GM23248 (cell line): ENCODE results near the gene UBTD1. TPM values are rescaled to one million over a fixed set of nuclear protein-coding genes. Genes with fewer than 3 reads are reported as not detected.

Source experiments
- DNase-seq: peaks from one replicate; pipeline ENCODE4 v3.0.0-alpha.2; 2015
- H2AFZ ChIP-seq: fragments of 200-600 bp; sonication (generic); 2 replicates; pipeline ENCODE4 v1.6.1; 2016; ENCODE audit warnings: antibody characterized with exemption
- H3F3A ChIP-seq: fragments of 200-600 bp; sonication (generic); 2 replicates; pipeline ENCODE4 v1.6.1; 2016; ENCODE audit warnings: mild to moderate bottlenecking, antibody characterized with exemption, mixed run types; ENCODE audit not compliant: insufficient read depth
- H3K27ac ChIP-seq: fragments of 200-600 bp; sonication (generic); 2 replicates; pipeline ENCODE4 v1.5.1; 2016; ENCODE audit warnings: mild to moderate bottlenecking
- H3K27me3 ChIP-seq: fragments of 200-600 bp; sonication (generic); replicated peaks from 2 replicates; pipeline ENCODE4 v1.6.1; 2016; ENCODE audit warnings: mild to moderate bottlenecking; ENCODE audit not compliant: insufficient read depth
- H3K36me3 ChIP-seq: fragments of 200-600 bp; sonication (generic); 2 replicates; pipeline ENCODE4 v1.6.1; 2016; ENCODE audit warnings: low read depth, mild to moderate bottlenecking
- H3K4me1 ChIP-seq: fragments of 200-600 bp; sonication (generic); 2 replicates; pipeline ENCODE4 v1.6.1; 2016; ENCODE audit warnings: mild to moderate bottlenecking; ENCODE audit not compliant: insufficient read depth
- H3K4me2 ChIP-seq: fragments of 200-600 bp; sonication (generic); one replicate; pipeline ENCODE4 v1.6.1; 2016; ENCODE audit warnings: mild to moderate bottlenecking; ENCODE audit not compliant: unreplicated experiment
- H3K4me3 ChIP-seq: fragments of 200-600 bp; sonication (generic); 2 replicates; pipeline ENCODE4 v1.5.1; 2016; ENCODE audit warnings: mild to moderate bottlenecking
- H3K79me2 ChIP-seq: fragments of 200-600 bp; sonication (generic); 2 replicates; pipeline ENCODE4 v1.6.1; 2016; ENCODE audit warnings: mild to moderate bottlenecking; ENCODE audit not compliant: insufficient read depth
- H3K9ac ChIP-seq: fragments of 200-600 bp; sonication (generic); 2 replicates; pipeline ENCODE4 v1.6.1; 2016; ENCODE audit warnings: mild to moderate bottlenecking
- H3K9me2 ChIP-seq: fragments of 200-600 bp; sonication (generic); 2 replicates; pipeline ENCODE4 v1.6.1; 2016; ENCODE audit warnings: mixed run types, mild to moderate bottlenecking, moderate library complexity; ENCODE audit not compliant: insufficient read depth
- H3K9me3 ChIP-seq: fragments of 200-600 bp; sonication (generic); one replicate; pipeline ENCODE4 v1.6.1; 2017; ENCODE audit warnings: low read depth
- H4K20me1 ChIP-seq: fragments of 200-600 bp; sonication (generic); 2 replicates; pipeline ENCODE4 v1.6.0; 2016; ENCODE audit not compliant: insufficient read depth
- EZH2 ChIP-seq: fragments of 200-600 bp; sonication (generic); IDR thresholded peaks from 2 replicates; pipeline ENCODE4 v1.6.1; 2018; ENCODE audit warnings: antibody characterized with exemption, mild to moderate bottlenecking; ENCODE audit not compliant: insufficient read depth, poor library complexity, severe bottlenecking
- EZH2phosphoT487 ChIP-seq: fragments of 200-600 bp; sonication (generic); IDR thresholded peaks from 2 replicates; pipeline ENCODE4 v1.6.1; 2018; ENCODE audit warnings: antibody characterized with exemption, moderate library complexity, mild to moderate bottlenecking, low read depth; ENCODE audit not compliant: insufficient read depth
- WGBS, 2 experiments: methylation state at CpG; one replicate each; pipeline ENCODE4 v1.1.6; 2015 to 2017; ENCODE audit warnings: low lambda C conversion rate in 2 of 2, low coverage in 1 of 2; ENCODE audit errors: missing lambda C conversion rate in 2 of 2; 5-methylcytosine and 5-hydroxymethylcytosine counted together
- in situ Hi-C: fragments of 300-500 bp; cut with MboI; formaldehyde crosslinking; loops from 2 replicates; pipeline ENCODE4 v1.15.0; 2020
- polyA plus RNA-seq: library from polyadenylated mRNA; unstranded; fragments of >200 nt; fragmentation: Nextera tagmentation; extraction: Ambion mirVana; gene quantifications from 2 replicates; pipeline ENCODE4 v1.2.1, GENCODE V29; 2016
- total RNA-seq: library from RNA; depleted of rRNA; stranded (reverse); fragments of >200 nt; shearing (Covaris generic); gene quantifications from 2 replicates; pipeline ENCODE4 v1.2.3, GENCODE V29; 2014

UBTD1 gene
- total and polyA plus RNA-seq, 2 experiments from 2014 or later = 20.8 to 27.2 TPM

DNA sequence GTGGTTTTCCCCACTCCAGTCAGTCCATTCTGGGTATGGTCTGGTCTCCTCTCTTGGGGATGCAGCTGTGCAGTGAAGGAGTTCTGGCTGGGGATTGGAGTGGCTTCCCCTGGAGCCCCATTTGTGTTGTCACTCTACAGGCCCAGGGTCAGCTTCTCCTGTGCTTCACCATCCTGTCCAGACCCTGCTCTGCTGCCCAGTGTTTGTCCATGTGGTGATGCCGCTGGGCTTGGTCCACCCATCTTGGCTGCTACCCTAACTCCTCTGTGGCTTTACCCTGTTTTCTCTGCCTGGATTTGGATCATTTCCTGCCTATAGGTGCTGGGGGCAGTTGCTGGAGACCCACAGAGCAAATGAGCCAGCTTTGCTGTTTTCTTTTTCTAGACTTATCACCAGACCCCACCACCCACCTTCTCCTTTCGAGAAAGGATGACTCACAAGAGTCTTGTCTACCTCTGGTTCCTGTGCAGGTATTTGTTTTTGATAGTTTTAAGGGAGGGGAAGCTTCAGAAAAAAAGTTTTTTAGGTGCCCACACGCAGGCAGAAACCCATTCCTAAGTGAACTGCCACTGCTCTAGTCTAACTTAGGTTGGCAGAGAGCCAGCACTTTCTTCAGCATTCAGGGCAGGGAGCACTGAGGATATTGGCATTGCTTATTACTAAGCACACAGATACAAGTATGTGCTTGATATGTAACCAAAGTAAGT is 44.2 kb upstream of the UBTD1 start:
- Histone ChIP-seq H2AFZ (no peak overlapping the region), H3K9ac (no peak overlapping the region), H3K27ac (no peak overlapping the region), H3K36me3 (peaks cover 55% of the 10 kb centered on the region), H3K4me1 (0 out of 2 replicates have a peak, but pooled peaks cover 7% of the 10 kb centered on the region), H3K79me2 (peaks cover 60% of the 10 kb centered on the region), H3K9me3 (no peaks in the 10 kb centered on the region), H4K20me1 (no peaks in the 10 kb centered on the region), H3K4me3 (no peak overlapping the region), H3K27me3 (no peaks in the 10 kb centered on the region), H3K9me2 (no peaks in the 10 kb centered on the region), H3F3A (peaks cover 37% of the 10 kb centered on the region), H3K4me2 (no peak overlapping the region)
- in situ Hi-C loops = no loop called here
- 57 to 65% methylated on average over 3 of the region's 3 CpGs for WGBS, 2 experiments
- TF ChIP-seq EZH2 = no peak
- no peak for TF ChIP-seq EZH2phosphoT487
- peak; percentile 58 for DNase-seq

DNA sequence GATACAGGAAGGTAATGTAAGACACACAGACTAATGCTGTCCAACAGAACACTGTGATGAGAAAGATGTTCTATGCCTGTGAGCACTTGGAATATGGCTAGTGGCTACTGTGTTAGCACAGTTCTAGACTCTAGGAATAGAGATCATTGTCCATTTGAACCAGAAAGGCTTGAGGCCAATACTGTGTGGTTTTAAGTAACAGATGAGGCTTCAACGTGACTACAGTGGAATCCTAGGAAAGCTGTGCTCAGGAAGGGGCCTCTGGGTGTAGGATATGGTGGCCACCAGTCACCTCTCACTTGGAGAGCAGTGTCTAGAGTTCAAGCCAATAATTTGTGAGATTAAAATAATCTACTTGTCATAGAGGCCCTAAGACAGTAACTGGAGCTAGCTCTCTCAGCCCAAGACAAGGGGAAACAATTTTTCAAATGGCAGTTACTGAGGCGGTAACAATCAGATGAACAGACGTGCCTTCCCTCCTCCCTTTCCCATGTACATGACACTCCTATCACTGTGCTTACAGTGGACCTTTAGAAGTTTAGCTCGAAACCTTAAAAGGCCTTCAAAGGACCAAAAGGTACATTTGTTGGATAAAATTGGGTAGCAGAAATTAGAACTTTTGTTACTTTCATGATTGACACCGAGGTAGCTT is 42.6 kb upstream of the UBTD1 start:
- peaks cover 69% of the 10 kb centered on the region for H3K36me3 ChIP-seq

DNA sequence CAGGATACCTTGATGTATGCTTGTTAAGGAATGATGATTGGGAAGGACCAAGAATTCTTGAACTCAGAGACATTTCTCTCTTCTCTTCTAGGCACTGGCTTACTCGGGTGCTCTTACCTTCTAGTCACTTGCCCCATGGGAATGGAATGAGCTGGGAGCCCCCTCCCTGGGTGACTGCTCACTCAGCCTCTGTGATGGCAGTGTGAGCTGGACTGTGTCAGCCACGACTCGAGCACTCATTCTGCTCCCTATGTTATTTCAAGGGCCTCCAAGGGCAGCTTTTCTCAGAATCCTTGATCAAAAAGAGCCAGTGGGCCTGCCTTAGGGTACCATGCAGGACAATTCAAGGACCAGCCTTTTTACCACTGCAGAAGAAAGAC is 42.0 kb upstream of the UBTD1 start:
- peaks cover 40% of the 10 kb centered on the region for H3K79me2 ChIP-seq
- peaks cover 69% of the 10 kb centered on the region for H3K36me3 ChIP-seq
- no peak for TF ChIP-seq EZH2phosphoT487
- no peak for TF ChIP-seq EZH2
- H2AFZ ChIP-seq = no peak overlapping the region
- in situ Hi-C loops = no loop called here
- DNase-seq = no peak
- no peaks in the 10 kb centered on the region for H3K27me3 ChIP-seq
- no peaks in the 10 kb centered on the region for H3K4me1 ChIP-seq
- peaks cover 49% of the 10 kb centered on the region for H3F3A ChIP-seq
- WGBS, 2 experiments = 41 to 42% methylated on average over 3 of the region's 3 CpGs
- H3K9me3 ChIP-seq = no peaks in the 10 kb centered on the region
- H4K20me1 ChIP-seq = no peaks in the 10 kb centered on the region
- H3K4me2 ChIP-seq = no peak overlapping the region
- no peak overlapping the region for H3K4me3 ChIP-seq
- peak overlapping the region; percentile 32; the same call in 1 of the 2 replicates for H3K27ac ChIP-seq
- H3K9me2 ChIP-seq = no peaks in the 10 kb centered on the region
- no peak overlapping the region for H3K9ac ChIP-seq

More for the DNA sequence above, 42.6 kb upstream of the UBTD1 start:
- Histone ChIP-seq H3K4me2 (no peak overlapping the region), H3K27ac (peak overlapping the region; percentile 32), H3F3A (peaks cover 49% of the 10 kb centered on the region), H3K4me1 (0 out of 2 replicates have a peak, but pooled peaks cover under 1% of the 10 kb centered on the region), H3K9me3 (no peaks in the 10 kb centered on the region), H4K20me1 (no peaks in the 10 kb centered on the region), H3K9ac (no peak overlapping the region), H3K4me3 (no peak overlapping the region), H3K79me2 (peaks cover 45% of the 10 kb centered on the region), H3K9me2 (no peaks in the 10 kb centered on the region), H2AFZ (no peak overlapping the region), H3K27me3 (no peaks in the 10 kb centered on the region)
- TF ChIP-seq EZH2 = no peak
- no peak for TF ChIP-seq EZH2phosphoT487
- in situ Hi-C loops = no loop called here
- DNase-seq = no peak
- 49 to 53% methylated on average over 5 of the region's 5 CpGs for WGBS, 2 experiments

DNA sequence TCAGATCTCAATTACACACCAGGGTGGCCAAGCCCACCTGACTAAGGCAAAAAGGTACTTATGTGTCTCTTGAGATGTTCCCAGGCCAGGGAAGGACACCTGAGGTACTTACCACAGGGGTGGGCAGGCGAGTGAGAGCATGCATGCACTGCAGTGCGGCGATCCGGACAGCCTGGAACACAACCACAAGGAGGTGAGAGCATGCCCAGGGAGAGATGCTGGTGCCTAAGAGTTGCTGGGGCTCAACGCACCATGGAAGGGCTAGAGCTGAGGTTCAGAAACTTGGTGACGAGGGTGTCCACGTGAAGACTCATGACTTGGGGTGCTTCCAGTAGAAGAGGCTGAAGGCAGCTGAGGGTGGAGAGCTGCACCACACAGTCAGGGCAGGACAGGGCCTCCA is 39.6 kb upstream of the UBTD1 start:
- DNase-seq = no peak
- in situ Hi-C loops = no loop called here
- TF ChIP-seq EZH2 (no peak), EZH2phosphoT487 (no peak)
- Histone ChIP-seq H3K9me2 (no peaks in the 10 kb centered on the region), H3K36me3 (peaks cover 61% of the 10 kb centered on the region), H4K20me1 (0 out of 2 replicates have a peak, but pooled peaks cover 3% of the 10 kb centered on the region), H3K79me2 (peaks cover 19% of the 10 kb centered on the region), H3K4me3 (no peak overlapping the region), H3K27me3 (no peaks in the 10 kb centered on the region), H3K9me3 (no peaks in the 10 kb centered on the region), H2AFZ (no peak overlapping the region), H3K4me2 (no peak overlapping the region), H3K27ac (no peak overlapping the region), H3F3A (peaks cover 66% of the 10 kb centered on the region), H3K4me1 (peaks cover 4% of the 10 kb centered on the region; the same call in 1 of the 2 replicates), H3K9ac (no peak overlapping the region)
- 89 to 94% methylated on average over 7 of the region's 7 CpGs for WGBS, 2 experiments
